Frontal cortex (tissue), 4 donors: ENCODE measurements around the gene ADD2. TPM values are rescaled to one million over a fixed set of nuclear protein-coding genes. Genes with fewer than 3 reads are reported as not detected.

ENCODE experiments used
- DNase-seq, 2 donors: peaks; one replicate each; pipeline ENCODE4 v3.0.0; 2012; ENCODE audit warnings: low spot score in 2 of 2
- FAIRE-seq: peaks from 2 replicates; lab custom pipeline; 2012; peaks lifted over from hg19 to GRCh38; lab: Jason Lieb, UNC
- total RNA-seq: library from RNA; depleted of rRNA; stranded (reverse); fragments of >200 nt; gene quantifications from one replicate; pipeline ENCODE4 v1.2.3, GENCODE V29; 2014
- donor health status: control.
- donor health status: control.
- donor health status: control.

The ADD2 gene
- total RNA-seq, 1 donor from 2014 or later: 291 TPM

GRCh38 chr2:70789304-70790135 lies 21.5 kb upstream of the ADD2 start:
- peak; percentile 73 to 74 for DNase-seq
- no peak for FAIRE-seq

- FAIRE-seq (no peak), DNase-seq (peak in 1 of 2 donors; percentile 53)
Measured at GRCh38 chr2:70785137-70785911, 17.3 kb upstream of the ADD2 start.

- DNase-seq (no peak), FAIRE-seq (no peak)
Measured at GRCh38 chr2:70784320-70784719, 16.3 kb upstream of the ADD2 start.

GRCh38 chr2:70779911-70780545 lies 12.0 kb upstream of the ADD2 start:
- no peak for FAIRE-seq
- no peak for DNase-seq

- no peak for FAIRE-seq
Measured at GRCh38 chr2:70779491-70779890, 11.5 kb upstream of the ADD2 start.

GRCh38 chr2:70778676-70779075 lies 10.7 kb upstream of the ADD2 start:
- DNase-seq (no peak), FAIRE-seq (no peak)

More at GRCh38 chr2:70779491-70779890, 11.5 kb upstream of the ADD2 start:
- no peak for DNase-seq

GRCh38 chr2:70777450-70777849 lies 9.4 kb upstream of the ADD2 start:
- FAIRE-seq: no peak
- no peak for DNase-seq

- FAIRE-seq: no peak
- no peak for DNase-seq
Measured at GRCh38 chr2:70776266-70776665, 8.3 kb upstream of the ADD2 start.

- DNase-seq (no peak), FAIRE-seq (no peak)
Measured at GRCh38 chr2:70775141-70775540, 7.1 kb upstream of the ADD2 start.

GRCh38 chr2:70772486-70773155 lies 4.6 kb upstream of the ADD2 start:
- FAIRE-seq: no peak

GRCh38 chr2:70771446-70771845 lies 3.4 kb upstream of the ADD2 start:
- no peak for DNase-seq
- FAIRE-seq: no peak

More at GRCh38 chr2:70772486-70773155, 4.6 kb upstream of the ADD2 start:
- no peak for DNase-seq

- no peak for DNase-seq
- no peak for FAIRE-seq
Measured at GRCh38 chr2:70769450-70769849, 1.4 kb upstream of the ADD2 start.

- FAIRE-seq (no peak), DNase-seq (no peak)
Measured at GRCh38 chr2:70768590-70769085, 638 bp upstream of the ADD2 start.

- FAIRE-seq: no peak
- peak; percentile 27 to 41 for DNase-seq
Measured at GRCh38 chr2:70767079-70767698, 811 bp downstream of the ADD2 start.

- no peak for DNase-seq
- FAIRE-seq: no peak
Measured at GRCh38 chr2:70766357-70767078, 1.5 kb downstream of the ADD2 start.

GRCh38 chr2:70765507-70765906 lies 2.5 kb downstream of the ADD2 start:
- DNase-seq: no peak
- FAIRE-seq: no peak

- FAIRE-seq (no peak), DNase-seq (no peak)
Measured at GRCh38 chr2:70759446-70759845, 8.6 kb downstream of the ADD2 start.

- no peak for FAIRE-seq
Measured at GRCh38 chr2:70757966-70758365, 10.0 kb downstream of the ADD2 start.

GRCh38 chr2:70757360-70757759 lies 10.6 kb downstream of the ADD2 start:
- FAIRE-seq: no peak
- no peak for DNase-seq

More at GRCh38 chr2:70757966-70758365, 10.0 kb downstream of the ADD2 start:
- no peak for DNase-seq
